IMR-90 (cell line): ENCODE results near the gene CLSTN3. TPM values are rescaled to one million over a fixed set of nuclear protein-coding genes. Genes with fewer than 3 reads are reported as not detected.
A peak's percentile ranks its signal among the peaks of the same experiment; 100 is the strongest.

Experiments
- ATAC-seq: fragments of 200-7000 bp; cut with Tn5 transposase; 2 replicates; pipeline ENCODE4 v1.9.1; 2020; ENCODE audit warnings: low read depth, mild to moderate bottlenecking, moderate library complexity
- BruUV-seq: library from RNA; stranded (reverse); fragments of 400-500 nt; replicated peaks from 2 replicates; lab custom pipeline; 2021; lab: Mats Ljungman, UMichigan
- CTCF ChIA-PET: fragments of 300-600 bp; formaldehyde crosslinking; extraction: SDS; loops from one replicate; lab custom pipeline; 2021; ENCODE audit warnings: antibody characterized with exemption; lab: Yijun Ruan, JAX
- POLR2A ChIA-PET: fragments of 300-600 bp; sonication (Branson Sonifier 250); formaldehyde crosslinking; loops from one replicate; lab custom pipeline; 2022; ENCODE audit warnings: antibody characterized with exemption; ENCODE audit not compliant: unreplicated experiment; lab: Charles Lee
- DNase-seq: peaks from one replicate; pipeline ENCODE4 v3.0.0; 2013
- H2AFZ ChIP-seq: replicated peaks from 2 replicates; pipeline ENCODE3; 2013; ENCODE audit warnings: low read length, mild to moderate bottlenecking; ENCODE audit not compliant: poor library complexity
- H2AK5ac ChIP-seq: 2 replicates; pipeline ENCODE4 v1.6.1; 2013; ENCODE audit warnings: low read depth, low read length, inconsistent platforms
- H2AK9ac ChIP-seq: replicated peaks from 2 replicates; pipeline ENCODE3; 2013; ENCODE audit warnings: mild to moderate bottlenecking, low read depth, low read length, moderate library complexity; ENCODE audit not compliant: poor library complexity
- H2BK120ac ChIP-seq: 2 replicates; pipeline ENCODE4 v1.6.1; 2013; ENCODE audit warnings: low read depth, low read length, inconsistent platforms
- H2BK15ac ChIP-seq: 3 replicates; pipeline ENCODE4 v1.6.1; 2013; ENCODE audit warnings: low read depth, low read length, inconsistent platforms
- H2BK20ac ChIP-seq: 2 replicates; pipeline ENCODE4 v1.6.1; 2013; ENCODE audit warnings: low read depth, mild to moderate bottlenecking, inconsistent platforms, low read length, moderate library complexity
- H2BK5ac ChIP-seq: 2 replicates; pipeline ENCODE4 v1.6.1; 2013; ENCODE audit warnings: mild to moderate bottlenecking, low read depth, low read length, inconsistent platforms; ENCODE audit not compliant: poor library complexity, severe bottlenecking
- H3K14ac ChIP-seq: replicated peaks from 2 replicates; pipeline ENCODE4 v1.6.1; 2013; ENCODE audit warnings: low read depth, low read length, inconsistent platforms
- H3K18ac ChIP-seq: 2 replicates; pipeline ENCODE4 v1.6.1; 2013; ENCODE audit warnings: low read depth, low read length, control low read depth
- H3K23ac ChIP-seq: 2 replicates; pipeline ENCODE4 v1.6.1; 2013; ENCODE audit warnings: low read depth, low read length, inconsistent platforms
- H3K27ac ChIP-seq: 2 replicates; pipeline ENCODE4 v1.5.1; 2013; ENCODE audit warnings: mild to moderate bottlenecking, control low read depth, low read length; ENCODE audit not compliant: insufficient read depth
- H3K27me3 ChIP-seq: 2 replicates; pipeline ENCODE4 v1.6.1; 2013; ENCODE audit warnings: low read length; ENCODE audit not compliant: control insufficient read depth, insufficient read depth
- H3K36me3 ChIP-seq: 2 replicates; pipeline ENCODE4 v1.6.1; 2013; ENCODE audit warnings: low read length, mixed read lengths; ENCODE audit not compliant: control insufficient read depth, insufficient read depth
- H3K4ac ChIP-seq: 2 replicates; pipeline ENCODE4 v1.6.1; 2013; ENCODE audit warnings: low read depth, low read length, inconsistent platforms
- H3K4me1 ChIP-seq: 2 replicates; pipeline ENCODE4 v1.6.1; 2013; ENCODE audit warnings: low read length, mixed read lengths; ENCODE audit not compliant: control insufficient read depth, insufficient read depth
- H3K4me2 ChIP-seq: 2 replicates; pipeline ENCODE4 v1.6.1; 2013; ENCODE audit warnings: low read depth, mild to moderate bottlenecking, control low read depth, low read length, moderate library complexity
- H3K4me3 ChIP-seq: 2 replicates; pipeline ENCODE4 v1.5.1; 2013; ENCODE audit warnings: low read depth, mild to moderate bottlenecking, control low read depth, low read length, moderate library complexity; ENCODE audit not compliant: insufficient read depth
- H3K56ac ChIP-seq: 2 replicates; pipeline ENCODE4 v1.6.1; 2013; ENCODE audit warnings: low read length, inconsistent platforms; ENCODE audit not compliant: insufficient read depth; ENCODE audit errors: extremely low read depth
- H3K79me1 ChIP-seq, 2 experiments: 2 replicates each; pipeline ENCODE4 v1.6.1; 2013; ENCODE audit warnings: low read length in 2 of 2, inconsistent platforms in 1 of 2, low read depth in 1 of 2
- H3K9ac ChIP-seq: 2 replicates; pipeline ENCODE4 v1.6.1; 2013; ENCODE audit warnings: low read depth, low read length, control low read depth
- H3K9me1 ChIP-seq: 2 replicates; pipeline ENCODE4 v1.6.1; 2013; ENCODE audit warnings: low read length, inconsistent platforms; ENCODE audit not compliant: insufficient read depth
- H3K9me3 ChIP-seq: 2 replicates; pipeline ENCODE4 v1.6.1; 2013; ENCODE audit warnings: low read length; ENCODE audit not compliant: control insufficient read depth, insufficient read depth
- H4K20me1 ChIP-seq: 2 replicates; pipeline ENCODE4 v1.6.1; 2013; ENCODE audit warnings: low read length, inconsistent platforms; ENCODE audit not compliant: insufficient read depth
- H4K5ac ChIP-seq: 2 replicates; pipeline ENCODE4 v1.6.1; 2013; ENCODE audit warnings: mild to moderate bottlenecking, low read depth, low read length, control low read depth
- H4K8ac ChIP-seq, 2 experiments: 2 replicates each; pipeline ENCODE4 v1.6.1; 2013; ENCODE audit warnings: low read depth in 2 of 2, low read length in 2 of 2, control low read depth in 1 of 2, inconsistent platforms in 1 of 2
- H4K91ac ChIP-seq: 2 replicates; pipeline ENCODE4 v1.6.1; 2013; ENCODE audit warnings: low read depth, low read length, inconsistent platforms; ENCODE audit not compliant: insufficient read depth
- BHLHE40 ChIP-seq: fragments of 150-350 bp; IDR thresholded peaks from 2 replicates; pipeline ENCODE4 v1.6.1; 2016; ENCODE audit warnings: mild to moderate bottlenecking, low read depth, low read length
- CEBPB ChIP-seq: IDR thresholded peaks from 2 replicates; pipeline ENCODE4 v1.6.1; 2012; ENCODE audit warnings: low read depth, low read length, improper control_type of control experiment
- FOS ChIP-seq: fragments of 150-350 bp; IDR thresholded peaks from 2 replicates; pipeline ENCODE4 v1.6.1; 2016; ENCODE audit warnings: low read depth, low read length
- MAFK ChIP-seq: IDR thresholded peaks from 2 replicates; pipeline ENCODE4 v1.6.1; 2012; ENCODE audit warnings: low read depth, low read length, improper control_type of control experiment
- MAZ ChIP-seq: IDR thresholded peaks from 2 replicates; pipeline ENCODE4 v1.6.1; 2012; ENCODE audit warnings: low read depth, mild to moderate bottlenecking, low read length, improper control_type of control experiment, moderate library complexity, borderline replicate concordance
- MXI1 ChIP-seq: IDR thresholded peaks from 2 replicates; pipeline ENCODE4 v1.6.1; 2012; ENCODE audit warnings: low read depth, mild to moderate bottlenecking, low read length, moderate library complexity, borderline replicate concordance
- NFE2L2 ChIP-seq: fragments of 150-350 bp; IDR thresholded peaks from 2 replicates; pipeline ENCODE4 v1.6.1; 2016; ENCODE audit warnings: low read depth, mild to moderate bottlenecking, low read length
- RFX5 ChIP-seq: IDR thresholded peaks from 2 replicates; pipeline ENCODE4 v1.8.0; 2012; ENCODE audit warnings: low read depth, mild to moderate bottlenecking, low read length, moderate library complexity
- SMC3 ChIP-seq: fragments of 150-350 bp; IDR thresholded peaks from 2 replicates; pipeline ENCODE4 v1.6.1; 2016; ENCODE audit warnings: low read depth, mild to moderate bottlenecking, antibody characterized with exemption, low read length, moderate library complexity
- WGBS, 2 experiments: methylation state at CpG; one replicate each; pipeline versions ENCODE4 v1.1.5 to v1.1.7; 2013; ENCODE audit warnings: missing lambda C conversion rate in 2 of 2; ENCODE audit not compliant: insufficient read length in 1 of 2; ENCODE audit errors: extremely low coverage in 2 of 2; 5-methylcytosine and 5-hydroxymethylcytosine counted together
- dilution Hi-C: fragments of 300-500 bp; cut with HindIII; formaldehyde crosslinking; loops from one replicate; pipeline ENCODE4 v1.14.3; 2018; ENCODE audit warnings: low sequenced_read_pairs; ENCODE audit not compliant: unreplicated experiment
- in situ Hi-C: fragments of 300-500 bp; cut with MboI; formaldehyde crosslinking; loops from 3 replicates; pipeline ENCODE4 v1.14.3; 2019; ENCODE audit warnings: low sequenced_read_pairs, inconsistent platforms, mixed read lengths
- intact Hi-C: fragments of 100-400 bp; cut with micrococcal nuclease; formaldehyde crosslinking; loops from 2 replicates; pipeline ENCODE4 v1.10.0; 2022
- polyA plus RNA-seq, 3 experiments: library from polyadenylated mRNA; depleted of rRNA; stranded (reverse); fragments of >200 nt; gene quantifications; 2 replicates each; pipeline ENCODE4 v1.2.3, GENCODE V29; 2012; ENCODE audit warnings: low replicate concordance in 1 of 3
- total RNA-seq: library from RNA; depleted of rRNA; stranded (reverse); fragments of >200 nt; gene quantifications from 2 replicates; pipeline ENCODE4 v1.2.3, GENCODE V29; 2012
- TF ChIP-seq, protein P1 (sequence below): conservative IDR thresholded peaks from 2 replicates; pipeline ENCODE4 v1.5.1; 2012; ENCODE audit warnings: mild to moderate bottlenecking, low read depth, low read length, improper control_type of control experiment

The CLSTN3 gene
- total and polyA plus RNA-seq, 2 of the 4 experiments (the other 2 are of a cell fraction): 4.1 to 16.4 TPM

DNA sequence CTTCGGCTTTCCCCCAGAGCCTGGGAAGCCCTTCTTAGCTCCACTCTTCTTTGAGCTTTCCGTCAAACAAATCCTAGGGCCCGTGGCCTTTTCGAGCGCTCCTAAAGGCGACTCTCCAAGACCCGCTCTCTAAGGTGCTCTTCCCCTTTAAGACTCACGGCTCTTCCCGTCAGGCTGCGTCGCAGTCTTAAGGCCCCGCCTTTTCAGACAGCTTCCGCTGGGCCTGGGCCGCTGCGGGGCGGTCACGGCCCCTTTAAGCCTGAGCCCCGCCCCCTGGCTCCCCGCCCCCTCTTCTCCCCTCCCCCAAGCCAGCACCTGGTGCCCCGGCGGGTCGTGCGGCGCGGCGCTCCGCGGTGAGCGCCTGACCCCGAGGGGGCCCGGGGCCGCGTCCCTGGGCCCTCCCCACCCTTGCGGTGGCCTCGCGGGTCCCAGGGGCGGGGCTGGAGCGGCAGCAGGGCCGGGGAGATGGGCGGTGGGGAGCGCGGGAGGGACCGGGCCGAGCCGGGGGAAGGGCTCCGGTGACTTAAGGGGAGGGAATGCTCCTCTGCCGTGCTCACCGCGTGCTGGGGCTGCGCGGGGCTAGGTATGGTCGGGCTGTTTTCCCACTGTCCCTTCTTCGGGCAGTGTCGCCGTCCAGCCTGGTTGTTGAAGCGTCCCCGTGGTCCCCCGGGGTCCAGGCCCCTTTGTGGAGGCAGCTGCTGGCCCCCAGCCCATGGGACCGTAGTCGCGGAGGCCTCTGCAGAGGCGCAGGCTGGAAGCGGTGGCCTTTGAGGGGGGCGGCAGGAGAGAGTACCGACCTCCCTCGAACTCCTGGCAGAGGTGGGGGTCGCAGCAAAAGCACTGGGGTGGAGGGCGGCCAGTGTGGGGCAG is 59.5 kb downstream of the CLSTN3 start, which contains the start of gene PEX5:
Gene PEX5 (plus strand): TSS at position 289 of the 870 bp plus-strand sequence. CDS start 692 bp downstream, outside the sequence.
- ATAC-seq: peak; percentile 96

More for the DNA sequence above, 59.5 kb downstream of the CLSTN3 start, which contains the start of gene PEX5:
- H2AK5ac ChIP-seq: peak within 1 kb of the TSS; percentile 30; the same call in 1 of the 2 replicates
- H2BK120ac ChIP-seq: peak within 1 kb of the TSS; percentile 65; the same call in 1 of the 2 replicates
- H4K8ac ChIP-seq: peak within 1 kb of the TSS; percentile 49 to 89
- H3K36me3 ChIP-seq: peaks cover 4% of the 10 kb centered on the region
- H2BK15ac ChIP-seq: peak within 1 kb of the TSS; percentile 19; the same call in 1 of the 3 replicates
- H3K9me3 ChIP-seq: no peaks in the 10 kb centered on the region
- peak within 1 kb of the TSS; percentile 99 for H3K4me2 ChIP-seq
- H4K5ac ChIP-seq: peak within 1 kb of the TSS; percentile 70
- H3K4ac ChIP-seq: peak within 1 kb of the TSS; percentile 81
- no peaks in the 10 kb centered on the region for H4K20me1 ChIP-seq
- no TSS peak for BruUV-seq
- peaks cover 0 to 30% of the 10 kb centered on the region in 2 experiments; a peak in 2 of 4 replicates for H3K79me1 ChIP-seq
- in situ Hi-C loops (no loop called here), dilution Hi-C loops (no loop called here), intact Hi-C loops (no loop called here)
- H2AFZ ChIP-seq: peak within 1 kb of the TSS; percentile 96
- whole genome bisulfite sequencing, 2 experiments: 1% methylated on average over 11 of the region's 68 CpGs; no CpG with 5 or more reads in 1 of the 2 experiments
- peak; percentile 92 for DNase-seq
- H3K4me1 ChIP-seq: peaks cover 7% of the 10 kb centered on the region
- H2BK5ac ChIP-seq: peak within 1 kb of the TSS; percentile 59
- peak within 1 kb of the TSS; percentile 76 for H3K27ac ChIP-seq
- H3K27me3 ChIP-seq: no peaks in the 10 kb centered on the region
- 0 out of 2 replicates have a peak, but pooled peaks cover 4% of the 10 kb centered on the region for H3K9me1 ChIP-seq
- H2BK20ac ChIP-seq: peak within 1 kb of the TSS; percentile 67
- peak within 1 kb of the TSS; percentile 60; the same call in 1 of the 2 replicates for H4K91ac ChIP-seq
- peak within 1 kb of the TSS; percentile 93 for H3K23ac ChIP-seq
- peak within 1 kb of the TSS; percentile 87 for H3K9ac ChIP-seq
- ChIA-PET CTCF (interaction anchor here (0.6 kb wide), 1 partner anchor 889 kb away, joined by 6 read pairs; no protein-coding TSS in a partner anchor), POLR2A (interaction anchor here (0.5 kb wide), 1 partner anchor 747 kb away, joined by 4 read pairs; no protein-coding TSS in a partner anchor)
- TF ChIP-seq RFX5 (no peak), SMC3 (no peak), BHLHE40 (no peak), CEBPB (no peak), MAFK (no peak), MXI1 (0 out of 2 replicates have a peak, but pooled peaks have one; percentile 30), NFE2L2 (no peak), FOS (no peak), MAZ (peak; percentile 24; the same call in 1 of the 2 replicates)
- TF ChIP-seq, protein P1, sequence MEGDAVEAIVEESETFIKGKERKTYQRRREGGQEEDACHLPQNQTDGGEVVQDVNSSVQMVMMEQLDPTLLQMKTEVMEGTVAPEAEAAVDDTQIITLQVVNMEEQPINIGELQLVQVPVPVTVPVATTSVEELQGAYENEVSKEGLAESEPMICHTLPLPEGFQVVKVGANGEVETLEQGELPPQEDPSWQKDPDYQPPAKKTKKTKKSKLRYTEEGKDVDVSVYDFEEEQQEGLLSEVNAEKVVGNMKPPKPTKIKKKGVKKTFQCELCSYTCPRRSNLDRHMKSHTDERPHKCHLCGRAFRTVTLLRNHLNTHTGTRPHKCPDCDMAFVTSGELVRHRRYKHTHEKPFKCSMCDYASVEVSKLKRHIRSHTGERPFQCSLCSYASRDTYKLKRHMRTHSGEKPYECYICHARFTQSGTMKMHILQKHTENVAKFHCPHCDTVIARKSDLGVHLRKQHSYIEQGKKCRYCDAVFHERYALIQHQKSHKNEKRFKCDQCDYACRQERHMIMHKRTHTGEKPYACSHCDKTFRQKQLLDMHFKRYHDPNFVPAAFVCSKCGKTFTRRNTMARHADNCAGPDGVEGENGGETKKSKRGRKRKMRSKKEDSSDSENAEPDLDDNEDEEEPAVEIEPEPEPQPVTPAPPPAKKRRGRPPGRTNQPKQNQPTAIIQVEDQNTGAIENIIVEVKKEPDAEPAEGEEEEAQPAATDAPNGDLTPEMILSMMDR: no peak
- peak within 1 kb of the TSS; percentile 61 for H3K18ac ChIP-seq
- H3K4me3 ChIP-seq: peak within 1 kb of the TSS; percentile 69
- peak within 1 kb of the TSS; percentile 86 for H2AK9ac ChIP-seq
- H3K56ac ChIP-seq: peak within 1 kb of the TSS; percentile 41; the same call in 1 of the 2 replicates
- H3K14ac ChIP-seq: peak within 1 kb of the TSS; percentile 89
